ENCODE data around the gene GSN.

Gene GSN

DNA sequence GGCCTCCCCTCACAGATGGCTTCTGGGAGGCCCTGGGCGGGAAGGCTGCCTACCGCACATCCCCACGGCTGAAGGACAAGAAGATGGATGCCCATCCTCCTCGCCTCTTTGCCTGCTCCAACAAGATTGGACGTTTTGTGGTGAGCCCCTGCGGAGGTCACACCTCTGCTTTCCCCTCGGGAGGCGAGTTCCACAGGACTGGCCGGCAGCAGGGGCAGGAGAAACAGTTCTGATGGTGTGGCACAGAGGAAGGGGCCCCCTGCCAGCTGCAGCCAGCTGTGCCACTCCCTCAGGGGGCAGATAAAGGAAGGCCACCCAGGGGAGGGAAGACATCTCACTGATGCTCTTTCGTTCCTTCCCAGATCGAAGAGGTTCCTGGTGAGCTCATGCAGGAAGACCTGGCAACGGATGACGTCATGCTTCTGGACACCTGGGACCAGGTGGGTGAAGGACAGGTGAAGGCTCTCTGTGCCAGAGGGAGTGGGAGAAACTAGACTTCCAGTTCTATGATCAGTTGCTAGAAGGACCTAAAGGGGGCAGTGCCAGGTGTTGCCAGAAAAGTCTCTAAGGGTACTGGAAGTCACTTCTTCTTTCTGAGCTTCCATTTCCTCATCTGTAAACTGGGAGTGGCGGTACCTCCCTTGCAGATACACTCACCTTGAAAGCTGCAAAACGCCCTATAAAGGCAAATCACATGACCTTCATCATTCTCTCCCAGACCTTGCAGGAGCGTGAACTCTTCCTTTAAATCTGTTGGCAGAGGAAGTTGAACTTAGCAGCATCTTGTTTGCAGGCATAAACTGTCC, 61.1 kb downstream of the GSN start:
- DNase-seq (ENCODE audit: low spot score) = no peak
- TF ChIP-seq, protein P1, sequence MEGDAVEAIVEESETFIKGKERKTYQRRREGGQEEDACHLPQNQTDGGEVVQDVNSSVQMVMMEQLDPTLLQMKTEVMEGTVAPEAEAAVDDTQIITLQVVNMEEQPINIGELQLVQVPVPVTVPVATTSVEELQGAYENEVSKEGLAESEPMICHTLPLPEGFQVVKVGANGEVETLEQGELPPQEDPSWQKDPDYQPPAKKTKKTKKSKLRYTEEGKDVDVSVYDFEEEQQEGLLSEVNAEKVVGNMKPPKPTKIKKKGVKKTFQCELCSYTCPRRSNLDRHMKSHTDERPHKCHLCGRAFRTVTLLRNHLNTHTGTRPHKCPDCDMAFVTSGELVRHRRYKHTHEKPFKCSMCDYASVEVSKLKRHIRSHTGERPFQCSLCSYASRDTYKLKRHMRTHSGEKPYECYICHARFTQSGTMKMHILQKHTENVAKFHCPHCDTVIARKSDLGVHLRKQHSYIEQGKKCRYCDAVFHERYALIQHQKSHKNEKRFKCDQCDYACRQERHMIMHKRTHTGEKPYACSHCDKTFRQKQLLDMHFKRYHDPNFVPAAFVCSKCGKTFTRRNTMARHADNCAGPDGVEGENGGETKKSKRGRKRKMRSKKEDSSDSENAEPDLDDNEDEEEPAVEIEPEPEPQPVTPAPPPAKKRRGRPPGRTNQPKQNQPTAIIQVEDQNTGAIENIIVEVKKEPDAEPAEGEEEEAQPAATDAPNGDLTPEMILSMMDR (IDR thresholded peaks at IDR 0.05; ENCODE audit: extremely low read depth, missing control alignments) = no peak

DNA sequence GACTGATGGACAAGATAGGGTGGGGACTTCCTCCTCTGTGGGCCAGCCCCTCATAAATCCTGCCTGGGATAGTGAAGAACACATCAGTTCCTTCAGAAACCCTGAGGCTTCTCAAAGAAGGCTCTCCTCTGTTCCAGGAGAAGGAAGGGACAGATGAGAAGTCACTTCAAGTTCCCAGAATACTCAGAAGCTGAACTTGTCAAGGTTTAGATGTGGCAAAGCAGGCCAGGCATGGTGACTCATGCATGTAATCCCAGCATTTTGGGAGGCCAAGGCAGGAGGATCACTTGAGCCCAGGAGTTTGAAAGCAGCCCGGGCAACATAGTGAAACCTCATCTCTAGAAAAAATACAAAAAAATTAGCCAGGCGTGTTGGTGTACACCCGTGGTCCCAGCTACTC, 63.6 kb downstream of the GSN start:
- DNase-seq (ENCODE audit: low spot score) = no peak
- TF ChIP-seq, protein P1 (IDR thresholded peaks at IDR 0.05; ENCODE audit: extremely low read depth, missing control alignments) = no peak

DNA sequence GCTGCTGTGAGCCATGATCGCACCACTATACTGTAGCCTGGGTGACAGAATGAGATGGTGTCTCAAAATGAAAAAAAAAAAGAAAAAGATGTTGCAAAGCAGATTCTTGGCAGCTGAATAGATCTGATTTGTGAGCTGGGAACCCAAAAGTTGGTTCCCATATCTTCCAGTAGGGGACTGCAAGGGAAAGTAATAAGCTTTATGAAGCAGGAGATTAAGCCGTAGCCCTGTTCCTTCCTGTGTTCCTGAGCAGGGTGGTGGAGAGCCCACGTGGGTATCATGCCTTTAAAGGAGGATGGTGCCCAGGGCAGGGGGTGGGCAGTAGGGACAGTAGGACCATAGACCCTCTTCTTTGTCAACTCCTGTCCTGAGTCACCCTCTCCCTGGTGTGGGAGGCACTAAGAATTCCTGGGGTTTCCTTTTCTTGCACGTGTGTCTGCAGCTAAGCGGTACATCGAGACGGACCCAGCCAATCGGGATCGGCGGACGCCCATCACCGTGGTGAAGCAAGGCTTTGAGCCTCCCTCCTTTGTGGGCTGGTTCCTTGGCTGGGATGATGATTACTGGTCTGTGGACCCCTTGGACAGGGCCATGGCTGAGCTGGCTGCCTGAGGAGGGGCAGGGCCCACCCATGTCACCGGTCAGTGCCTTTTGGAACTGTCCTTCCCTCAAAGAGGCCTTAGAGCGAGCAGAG, 64.2 kb downstream of the GSN start:
- DNase-seq (ENCODE audit: low spot score) = no peak
- TF ChIP-seq, protein P1 (IDR thresholded peaks at IDR 0.05; ENCODE audit: extremely low read depth, missing control alignments) = no peak

DNA sequence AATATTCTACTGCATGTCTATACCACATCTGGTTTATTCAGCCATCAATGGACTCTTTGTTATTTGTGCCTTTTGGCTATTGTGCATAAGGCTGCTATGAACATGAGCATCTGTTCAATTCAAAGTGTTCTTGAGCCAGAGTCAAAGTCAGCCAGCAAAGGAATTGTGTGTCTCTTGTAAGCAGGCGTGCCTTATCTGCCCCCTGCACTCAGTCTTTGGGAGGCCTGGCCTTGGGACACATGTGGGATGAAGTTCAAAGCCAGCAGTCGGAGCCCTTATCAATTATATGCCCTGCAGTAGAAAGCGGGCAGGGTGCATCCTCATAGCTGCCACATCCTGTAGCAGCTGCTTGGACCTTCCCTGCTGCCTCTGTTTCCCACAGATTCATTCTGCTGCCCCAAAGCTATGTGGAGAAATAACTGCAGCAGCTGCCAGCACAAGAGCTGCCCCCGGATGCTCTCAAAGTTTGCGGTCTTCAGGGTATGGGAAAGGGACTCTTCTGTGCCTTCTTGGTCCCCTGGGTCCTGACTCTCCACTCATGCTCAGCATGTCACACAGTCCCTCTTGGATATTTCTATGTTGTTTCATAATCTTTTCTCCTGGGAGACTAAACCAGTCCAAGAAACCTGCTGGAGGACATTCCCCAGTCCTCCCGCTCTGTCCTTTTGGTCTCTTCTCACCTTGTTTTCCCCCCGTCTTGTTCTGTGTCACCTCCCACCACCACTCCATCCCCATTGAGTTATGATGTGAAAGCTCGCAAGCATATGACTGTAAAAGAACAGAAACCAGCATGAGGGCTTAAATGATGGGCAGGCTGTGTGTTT, 66.2 kb downstream of the GSN start:
- DNase-seq (ENCODE audit: low spot score) = no peak
- TF ChIP-seq, protein P1 (IDR thresholded peaks at IDR 0.05; ENCODE audit: extremely low read depth, missing control alignments) = no peak

DNA sequence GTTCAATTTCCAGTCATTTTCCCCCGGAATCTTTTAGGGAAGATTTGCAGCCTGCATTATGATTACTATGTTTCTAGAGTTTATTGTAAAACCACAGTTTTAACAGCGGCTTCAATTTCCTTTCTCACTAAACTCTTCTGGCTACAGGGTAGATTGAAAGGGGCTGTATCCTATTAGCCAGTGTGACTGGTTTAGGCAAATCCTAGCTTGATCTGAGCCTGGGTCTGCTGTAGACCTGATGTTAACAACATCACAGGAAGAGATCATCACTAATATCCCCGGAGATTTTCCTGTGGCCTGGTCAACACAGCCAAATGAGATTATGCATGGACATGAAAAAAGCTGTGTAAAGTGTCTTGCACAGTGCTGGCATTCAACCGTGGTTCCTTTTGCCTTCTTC, 68.7 kb downstream of the GSN start:
- no peak for DNase-seq (ENCODE audit: low spot score)
- TF ChIP-seq, protein P1 (IDR thresholded peaks at IDR 0.05; ENCODE audit: extremely low read depth, missing control alignments) = no peak

DNA sequence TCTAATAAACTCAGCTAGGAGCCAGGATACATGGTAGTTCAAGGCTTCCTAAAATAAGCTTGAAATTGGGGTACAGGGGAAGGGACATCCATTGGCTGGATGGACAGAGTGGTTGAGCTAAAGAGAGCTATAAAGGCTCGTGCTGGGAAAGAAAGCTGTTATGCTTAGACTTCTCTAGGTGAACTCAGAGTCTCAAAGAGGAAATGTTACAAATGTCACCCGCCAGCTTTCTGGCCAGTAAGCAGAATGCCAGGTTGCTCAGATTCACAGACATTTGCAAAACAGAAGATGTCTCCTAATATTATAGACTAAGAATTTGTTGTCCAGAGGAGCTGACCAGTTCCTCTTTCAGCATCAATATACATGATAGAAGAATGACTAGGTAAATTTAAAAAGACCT, 71.5 kb downstream of the GSN start:
- DNase-seq (ENCODE audit: low spot score) = no peak
- TF ChIP-seq, protein P1 (IDR thresholded peaks at IDR 0.05; ENCODE audit: extremely low read depth, missing control alignments) = no peak
